Keratinocyte (primary cell): Measurements from ENCODE around the gene ENTPD2. TPM values are rescaled to one million over a fixed set of nuclear protein-coding genes. Genes with fewer than 3 reads are reported as not detected.

ENCODE experiments used
- DNase-seq: peaks from one replicate; pipeline ENCODE4 v3.0.0-alpha.2; 2011; ENCODE audit warnings: low read depth, missing footprints, low spot score
- FAIRE-seq: peaks from 2 replicates; lab custom pipeline; 2011; peaks lifted over from hg19 to GRCh38; lab: Jason Lieb, UNC
- H2AFZ ChIP-seq: 2 replicates; pipeline ENCODE4 v1.6.0; 2012; ENCODE audit warnings: low read length, control low read depth, inconsistent platforms; ENCODE audit not compliant: control insufficient read depth
- H3K27ac ChIP-seq: 2 replicates; pipeline ENCODE4 v1.5.1; 2011; ENCODE audit warnings: low read length; ENCODE audit not compliant: control insufficient read depth, insufficient read depth
- H3K27me3 ChIP-seq: 3 replicates; pipeline ENCODE4 v1.6.0; 2011; ENCODE audit warnings: low read length; ENCODE audit not compliant: control insufficient read depth, insufficient read depth; ENCODE audit errors: extremely low read depth
- H3K36me3 ChIP-seq, 2 experiments: 2 replicates in 1 of 2; 3 replicates in 1 of 2; pipeline ENCODE4 v1.5.1; 2011; ENCODE audit warnings: low read length in 2 of 2, mild to moderate bottlenecking in 1 of 2; ENCODE audit not compliant: control insufficient read depth in 2 of 2, insufficient read depth in 2 of 2; ENCODE audit errors: extremely low read depth in 1 of 2
- H3K4me1 ChIP-seq: 3 replicates; pipeline ENCODE4 v1.5.1; 2011; ENCODE audit warnings: low read length; ENCODE audit not compliant: control insufficient read depth, insufficient read depth; ENCODE audit errors: extremely low read depth
- H3K4me2 ChIP-seq: 3 replicates; pipeline ENCODE4 v1.6.0; 2011; ENCODE audit warnings: low read depth, low read length; ENCODE audit not compliant: control insufficient read depth, insufficient read depth; ENCODE audit errors: extremely low read depth
- H3K4me3 ChIP-seq, 3 experiments: fragments of 200-600 bp in 1 of 3; sonication (generic) in 1 of 3; 2 replicates in 2 of 3; 3 replicates in 1 of 3; pipeline ENCODE4 v1.5.1; 2011 to 2016; ENCODE audit warnings: low read length in 3 of 3, mild to moderate bottlenecking in 3 of 3, control low read depth in 2 of 3, inconsistent platforms in 1 of 3, low read depth in 1 of 3, mixed read lengths in 1 of 3, mixed run types in 1 of 3, moderate library complexity in 1 of 3; ENCODE audit not compliant: control insufficient read depth in 2 of 3, insufficient read depth in 2 of 3; ENCODE audit errors: extremely low read depth in 1 of 3
- H3K79me2 ChIP-seq: 2 replicates; pipeline ENCODE4 v1.6.0; 2012; ENCODE audit warnings: low read length; ENCODE audit not compliant: control insufficient read depth, insufficient read depth
- H3K9ac ChIP-seq: 3 replicates; pipeline ENCODE4 v1.6.0; 2011; ENCODE audit warnings: low read length; ENCODE audit not compliant: control insufficient read depth, insufficient read depth; ENCODE audit errors: extremely low read depth
- H3K9me1 ChIP-seq: 3 replicates; pipeline ENCODE4 v1.6.0; 2011; ENCODE audit warnings: low read length; ENCODE audit not compliant: control insufficient read depth, insufficient read depth; ENCODE audit errors: extremely low read depth
- H3K9me3 ChIP-seq: 2 replicates; pipeline ENCODE4 v1.5.1; 2012; ENCODE audit warnings: low read depth, low read length; ENCODE audit not compliant: control insufficient read depth
- H4K20me1 ChIP-seq: 3 replicates; pipeline ENCODE4 v1.6.0; 2011; ENCODE audit warnings: low read length; ENCODE audit not compliant: control insufficient read depth, insufficient read depth; ENCODE audit errors: extremely low read depth
- CTCF ChIP-seq, 3 experiments: IDR thresholded peaks in 1 of 3; conservative IDR thresholded peaks in 1 of 3; optimal IDR thresholded peaks in 1 of 3; 2 replicates in 2 of 3; 3 replicates in 1 of 3; pipeline versions ENCODE3 to v1.5.1; 2011; ENCODE audit warnings: low read length in 3 of 3, mild to moderate bottlenecking in 3 of 3, moderate library complexity in 2 of 3, control low read depth in 1 of 3, inconsistent platforms in 1 of 3; ENCODE audit not compliant: insufficient read depth in 2 of 3; ENCODE audit errors: extremely low read depth in 1 of 3
- EZH2 ChIP-seq: IDR thresholded peaks from one replicate; pipeline ENCODE4 v1.6.1; 2012; ENCODE audit warnings: inconsistent platforms, mild to moderate bottlenecking, low read length, moderate library complexity
- dilution Hi-C: fragments of 300-500 bp; cut with MboI; formaldehyde crosslinking; loops from one replicate; pipeline ENCODE4 v1.7.0; 2020; ENCODE audit warnings: low sequenced_read_pairs; ENCODE audit not compliant: extremely low pct_ligation_motif_present
- polyA plus RNA-seq, 5 experiments: library from polyadenylated mRNA; depleted of rRNA in 3 of 5; stranded (reverse) in 3 of 5; stranded (forward) in 1 of 5; unstranded in 1 of 5; fragments of >200 nt; gene quantifications; 1 replicate in 1 of 5; 2 replicates in 3 of 5; 3 replicates in 1 of 5; pipeline versions ENCODE4 v1.2.1 to v1.2.3, GENCODE V29; 2011 to 2012; ENCODE audit warnings: missing spikeins in 2 of 5, low read depth in 1 of 5, low replicate concordance in 1 of 5

Gene ENTPD2
- polyA plus RNA-seq, 1 donor (not counting 4 experiments of a cell fraction or from before 2014, with no cell fraction given): 0.52 TPM

DNA sequence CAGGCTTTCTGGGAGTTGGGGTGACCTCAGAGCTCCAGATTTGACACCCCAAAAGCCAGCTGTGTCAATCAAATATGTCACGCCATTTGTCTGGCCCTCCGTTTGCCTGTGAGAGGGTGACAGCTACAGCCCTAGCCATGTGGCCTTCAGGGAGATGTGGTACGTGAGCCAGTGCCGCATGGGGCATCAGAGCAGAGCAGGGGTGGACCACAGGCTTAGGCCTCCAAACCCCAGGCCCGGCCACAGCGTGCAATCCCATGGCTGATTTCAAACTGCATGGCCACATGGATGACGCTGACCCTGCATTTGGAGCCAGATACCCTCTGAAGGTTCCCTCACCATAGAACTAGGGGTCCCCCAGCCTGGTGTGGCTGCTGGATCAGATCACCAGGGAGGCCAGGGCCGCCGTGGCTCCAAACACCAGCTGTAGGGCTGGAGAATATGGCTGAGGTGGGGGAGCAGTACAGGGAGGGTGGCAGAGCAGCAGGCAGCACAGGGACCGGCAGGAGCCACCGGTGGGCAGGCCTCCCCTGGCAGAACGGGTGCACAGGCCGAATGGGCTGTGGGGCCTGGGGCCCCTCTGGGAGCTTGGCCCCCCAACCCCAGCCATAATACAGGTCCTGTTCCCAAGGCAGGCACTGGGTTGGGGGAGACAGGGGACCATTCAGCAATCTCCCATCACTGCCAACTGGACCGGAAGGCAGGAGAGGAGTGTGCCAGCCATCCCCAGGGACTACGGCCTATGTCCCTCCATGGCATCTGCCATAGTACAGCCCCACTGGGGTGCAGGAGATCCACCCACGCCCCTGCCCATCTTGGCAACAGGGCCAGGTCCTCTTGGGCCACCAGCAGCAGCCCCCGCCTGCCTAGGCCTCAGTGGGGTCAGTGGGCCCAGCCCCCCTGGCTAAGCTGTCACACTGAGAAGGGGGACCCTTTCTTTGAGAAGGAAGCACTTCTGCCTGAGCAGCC lies 15.0 kb upstream of the ENTPD2 start:
- Histone ChIP-seq H3K9me1 (no peaks in the 10 kb centered on the region), H2AFZ (no peak overlapping the region), H3K9ac (no peak overlapping the region), H3K27me3 (no peaks in the 10 kb centered on the region), H4K20me1 (no peaks in the 10 kb centered on the region), H3K79me2 (no peaks in the 10 kb centered on the region), H3K4me1 (peaks cover 10% of the 10 kb centered on the region), H3K36me3 (no peaks in the 10 kb centered on the region), H3K27ac (no peak overlapping the region), H3K4me3 (no peak overlapping the region), H3K9me3 (no peaks in the 10 kb centered on the region), H3K4me2 (peak overlapping the region; percentile 70)
- no peak for DNase-seq
- dilution Hi-C loops: no loop called here
- TF ChIP-seq EZH2 (no peak), CTCF (optimal IDR thresholded peaks at IDR 0.05 in 1 of 3, IDR thresholded peaks at IDR 0.05 in 1 of 3, conservative IDR thresholded peaks at IDR 0.05 in 1 of 3; ENCODE audit: extremely low read depth in 1 of 3, insufficient read depth in 2 of 3, low read length in 3 of 3) (no peak)
- no peak for FAIRE-seq

DNA sequence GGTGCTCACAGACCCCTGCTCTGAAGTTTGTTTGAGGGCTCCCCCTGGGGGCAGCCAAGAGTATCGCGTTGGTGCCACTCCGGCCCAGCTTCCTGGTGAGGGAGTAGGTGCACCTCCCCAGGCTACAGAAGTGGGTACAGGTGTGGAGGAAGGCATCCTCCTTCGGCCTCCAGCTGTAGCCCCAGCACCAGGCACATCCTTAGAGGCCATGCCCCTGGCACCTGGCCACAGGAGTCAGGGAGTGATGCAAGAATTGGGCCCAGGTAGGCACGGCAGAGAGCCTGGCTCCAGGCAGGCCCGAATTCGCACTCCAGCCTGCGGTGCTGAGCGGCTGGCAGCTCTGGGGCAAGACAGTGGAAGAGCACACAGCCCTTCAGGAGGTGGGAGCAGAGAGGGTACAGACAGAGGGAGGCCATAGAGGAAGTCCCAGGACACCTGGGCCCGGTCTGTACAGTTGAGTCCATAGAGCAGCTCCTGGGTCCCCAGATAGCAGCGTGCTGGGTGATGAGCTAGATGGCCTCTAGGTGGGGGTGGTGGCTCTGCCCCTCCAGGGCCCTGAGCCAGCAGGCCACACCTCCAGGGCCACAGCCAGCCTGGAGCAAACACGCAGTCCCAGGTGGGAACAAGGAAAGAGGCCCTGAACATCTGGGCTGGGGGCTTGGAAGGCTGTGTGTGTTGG lies 14.1 kb upstream of the ENTPD2 start:
- dilution Hi-C loops: no loop called here
- Histone ChIP-seq H3K27ac (no peak overlapping the region), H3K4me1 (peaks cover 11% of the 10 kb centered on the region), H4K20me1 (no peaks in the 10 kb centered on the region), H3K79me2 (no peaks in the 10 kb centered on the region), H3K4me3 (no peak overlapping the region), H3K4me2 (no peak overlapping the region), H3K9me3 (no peaks in the 10 kb centered on the region), H3K9me1 (no peaks in the 10 kb centered on the region), H3K9ac (no peak overlapping the region), H3K36me3 (no peaks in the 10 kb centered on the region), H3K27me3 (no peaks in the 10 kb centered on the region), H2AFZ (no peak overlapping the region)
- peak; percentile 87 for FAIRE-seq
- DNase-seq: no peak
- TF ChIP-seq CTCF (optimal IDR thresholded peaks at IDR 0.05 in 1 of 3, IDR thresholded peaks at IDR 0.05 in 1 of 3, conservative IDR thresholded peaks at IDR 0.05 in 1 of 3; ENCODE audit: extremely low read depth in 1 of 3, insufficient read depth in 2 of 3, low read length in 3 of 3) (peak; percentile 84 to 88 (median 87)), EZH2 (no peak)
